Vagina (tissue), 2 donors: ENCODE measurements around the gene TRMT44. TPM values are rescaled to one million over a fixed set of nuclear protein-coding genes. Genes with fewer than 3 reads are reported as not detected.

Experiments used
- DNase-seq, 2 donors: peaks; one replicate each; pipeline ENCODE4 v3.0.0-alpha.2; 2017; ENCODE audit errors: extremely low spot score in 2 of 2
- H3K27ac ChIP-seq: fragments of 200-600 bp; sonication (generic); one replicate; pipeline ENCODE4 v1.5.1; 2019
- H3K27me3 ChIP-seq: fragments of 200-600 bp; sonication (generic); one replicate; pipeline ENCODE4 v1.5.1; 2019
- H3K36me3 ChIP-seq, 2 donors: fragments of 200-600 bp; sonication (generic); one replicate each; pipeline ENCODE4 v1.5.1; 2017 to 2019
- H3K4me1 ChIP-seq: fragments of 200-600 bp; sonication (generic); one replicate; pipeline ENCODE4 v1.5.1; 2019
- H3K4me3 ChIP-seq, 2 donors: fragments of 200-600 bp; sonication (generic); 1 replicate in 1 of 2; 2 replicates in 1 of 2; pipeline ENCODE4 v1.5.1; 2016 to 2019
- H3K9me3 ChIP-seq: fragments of 200-600 bp; sonication (generic); one replicate; pipeline ENCODE4 v1.5.1; 2019
- CTCF ChIP-seq, 3 experiments: fragments of 450-650 bp in 2 of 3; fragments of 200-600 bp in 1 of 3; sonication (generic) in 1 of 3; IDR thresholded peaks; one replicate each; pipeline ENCODE4 v1.5.1; 2017 to 2019; ENCODE audit warnings: antibody characterized with exemption in 3 of 3, mild to moderate bottlenecking in 2 of 3, moderate library complexity in 2 of 3
- POLR2A ChIP-seq, 2 donors: fragments of 450-650 bp; IDR thresholded peaks; one replicate each; pipeline ENCODE4 v1.6.1; 2017; ENCODE audit warnings: antibody characterized with exemption in 2 of 2, mild to moderate bottlenecking in 2 of 2, moderate library complexity in 2 of 2
- POLR2AphosphoS5 ChIP-seq, 2 donors: sonication (generic); formaldehyde crosslinking; IDR thresholded peaks; one replicate each; pipeline ENCODE4 v1.9.0; 2017; ENCODE audit warnings: antibody characterized with exemption in 2 of 2, mild to moderate bottlenecking in 2 of 2, low read depth in 1 of 2; ENCODE audit not compliant: insufficient read depth in 1 of 2
- intact Hi-C: fragments of 100-400 bp; cut with DNase I; formaldehyde crosslinking; loops from one replicate; pipeline ENCODE4 v1.15.1; 2023
- total RNA-seq: library from RNA; depleted of rRNA; stranded (reverse); fragments of >200 nt; gene quantifications from one replicate; pipeline ENCODE4 v1.2.3, GENCODE V29; 2016

The TRMT44 gene
- total RNA-seq, result 19.2 TPM

- H3K36me3 ChIP-seq, result no peaks in the 10 kb centered on the region
- no peaks in the 10 kb centered on the region for H3K27me3 ChIP-seq
- DNase-seq, result no peak
- H3K4me1 ChIP-seq, result peaks cover 71% of the 10 kb centered on the region
- H3K4me3 ChIP-seq, result peak within 1 kb of the TSS; percentile 91 to 96
- no peaks in the 10 kb centered on the region for H3K9me3 ChIP-seq
- H3K27ac ChIP-seq, result peak within 1 kb of the TSS; percentile 77
- TF ChIP-seq CTCF (IDR thresholded peaks at IDR 0.05), result no peak
- TF ChIP-seq POLR2AphosphoS5 (IDR thresholded peaks at IDR 0.05; ENCODE audit: insufficient read depth in 1 of 2, low read depth in 1 of 2), result peak; percentile 94 to 96
- TF ChIP-seq POLR2A (IDR thresholded peaks at IDR 0.05), result peak in 1 of 2 donors; percentile 51
- intact Hi-C loops, result no loop called here
These were observed at the start of gene TRMT44, which contains the start of gene ACOX3 for GRCh38 chr4:8440492-8441311. Gene TRMT44, plus strand, starts transcription at chr4:8440777. Its CDS starts 46 bp downstream, at chr4:8440823. Gene ACOX3, minus strand, starts transcription at chr4:8440723. Its CDS starts 24,202 bp downstream, at chr4:8416521.

- H3K27ac ChIP-seq, result peak overlapping the region; percentile 84
- intact Hi-C loops, result no loop called here
- peaks cover 31% of the 10 kb centered on the region for H3K4me1 ChIP-seq
- H3K9me3 ChIP-seq, result no peaks in the 10 kb centered on the region
- H3K36me3 ChIP-seq, result peaks cover 0 to 39% of the 10 kb centered on the region in 2 donors
- TF ChIP-seq POLR2A (IDR thresholded peaks at IDR 0.05) (no peak), CTCF (IDR thresholded peaks at IDR 0.05) (no peak), POLR2AphosphoS5 (IDR thresholded peaks at IDR 0.05; ENCODE audit: insufficient read depth in 1 of 2, low read depth in 1 of 2) (no peak)
- no peak for DNase-seq
- no peaks in the 10 kb centered on the region for H3K27me3 ChIP-seq
- no peak overlapping the region for H3K4me3 ChIP-seq
These were observed 49.5 kb upstream of the TRMT44 start for GRCh38 chr4:8391071-8391470.

GRCh38 chr4:8391972-8392371 is 48.6 kb upstream of the TRMT44 start:
- DNase-seq, result no peak
- intact Hi-C loops, result no loop called here

GRCh38 chr4:8392591-8393190 is 47.9 kb upstream of the TRMT44 start:
- peak overlapping the region; percentile 84 for H3K27ac ChIP-seq
- intact Hi-C loops, result no loop called here
- H3K4me1 ChIP-seq, result peaks cover 31% of the 10 kb centered on the region
- H3K36me3 ChIP-seq, result peaks cover 0 to 25% of the 10 kb centered on the region in 2 donors
- H3K4me3 ChIP-seq, result no peak overlapping the region
- H3K27me3 ChIP-seq, result no peaks in the 10 kb centered on the region
- TF ChIP-seq POLR2A (IDR thresholded peaks at IDR 0.05) (no peak), CTCF (IDR thresholded peaks at IDR 0.05) (no peak)
- H3K9me3 ChIP-seq, result no peaks in the 10 kb centered on the region
- DNase-seq, result no peak

More at GRCh38 chr4:8391972-8392371, 48.6 kb upstream of the TRMT44 start:
- H3K4me1 ChIP-seq, result peaks cover 31% of the 10 kb centered on the region
- peaks cover 0 to 32% of the 10 kb centered on the region in 2 donors for H3K36me3 ChIP-seq
- TF ChIP-seq POLR2A (IDR thresholded peaks at IDR 0.05) (no peak), CTCF (IDR thresholded peaks at IDR 0.05) (no peak), POLR2AphosphoS5 (IDR thresholded peaks at IDR 0.05; ENCODE audit: insufficient read depth in 1 of 2, low read depth in 1 of 2) (peak in 1 of 2 donors; percentile 68)
- no peaks in the 10 kb centered on the region for H3K27me3 ChIP-seq
- H3K4me3 ChIP-seq, result no peak overlapping the region
- no peaks in the 10 kb centered on the region for H3K9me3 ChIP-seq
- H3K27ac ChIP-seq, result peak overlapping the region; percentile 84
